GM18858 (cell line): ENCODE measurements around the gene OSBPL10.

Source experiments
- ATAC-seq: cut with Tn5 transposase; IDR thresholded peaks from one replicate; pipeline ENCODE4 v1.9.1; 2021; ENCODE audit not compliant: unreplicated experiment

OSBPL10 gene

GRCh38 chr3:31635545-31635944, 345.5 kb downstream of the OSBPL10 start:
- peak; percentile 42 for ATAC-seq

- no peak for ATAC-seq
These were observed 346.6 kb downstream of the OSBPL10 start for GRCh38 chr3:31634476-31634875.

- peak; percentile 42 for ATAC-seq
These were observed 352.0 kb downstream of the OSBPL10 start for GRCh38 chr3:31629054-31629453.

GRCh38 chr3:31625358-31625757, 355.7 kb downstream of the OSBPL10 start:
- ATAC-seq, result no peak

GRCh38 chr3:31624083-31624709, 356.9 kb downstream of the OSBPL10 start:
- no peak for ATAC-seq

- ATAC-seq, result peak; percentile 66
These were observed 358.3 kb downstream of the OSBPL10 start for GRCh38 chr3:31622636-31623288.

GRCh38 chr3:31621314-31621713, 359.7 kb downstream of the OSBPL10 start:
- ATAC-seq, result no peak

- ATAC-seq, result no peak
These were observed 360.4 kb downstream of the OSBPL10 start for GRCh38 chr3:31620656-31621055.

GRCh38 chr3:31616711-31617110, 364.4 kb downstream of the OSBPL10 start:
- no peak for ATAC-seq

GRCh38 chr3:31615071-31615875, 365.8 kb downstream of the OSBPL10 start:
- ATAC-seq, result no peak

- no peak for ATAC-seq
These were observed 366.7 kb downstream of the OSBPL10 start for GRCh38 chr3:31614162-31614921.

GRCh38 chr3:31613654-31614053, 367.4 kb downstream of the OSBPL10 start:
- ATAC-seq, result no peak

GRCh38 chr3:31613177-31613576, 367.9 kb downstream of the OSBPL10 start:
- ATAC-seq, result no peak
